Mesothelial cell of epicardium (in vitro differentiated cells): ENCODE measurements around the gene ACP6. TPM values are rescaled to one million over a fixed set of nuclear protein-coding genes. Genes with fewer than 3 reads are reported as not detected.
"Not testable (repeated sequence)": the region's sequence is repeated elsewhere in the genome, so short reads cannot be mapped to it uniquely, and the experiment has no call there.

Source experiments
- DNase-seq, 2 experiments: peaks; one replicate each; pipeline ENCODE4 v3.0.0; 2021; ENCODE audit warnings: low spot score in 2 of 2; ENCODE audit not compliant: unreplicated experiment in 2 of 2
- H3K27ac Mint-ChIP-seq: 2 replicates; pipeline ENCODE4 v1.8.0; 2021; ENCODE audit warnings: mixed read lengths
- H3K27me3 Mint-ChIP-seq: 2 replicates; pipeline ENCODE4 v1.8.0; 2021; ENCODE audit warnings: low read depth, mixed read lengths
- H3K36me3 Mint-ChIP-seq: 2 replicates; pipeline ENCODE4 v1.8.0; 2021; ENCODE audit warnings: mixed read lengths
- H3K4me1 Mint-ChIP-seq: 2 replicates; pipeline ENCODE4 v1.8.0; 2021; ENCODE audit warnings: mixed read lengths
- H3K4me3 Mint-ChIP-seq: 2 replicates; pipeline ENCODE4 v1.8.0; 2021; ENCODE audit warnings: mild to moderate bottlenecking, moderate library complexity, mixed read lengths
- H3K9me3 Mint-ChIP-seq: 2 replicates; pipeline ENCODE4 v1.8.0; 2021; ENCODE audit warnings: mixed read lengths
- CTCF ChIP-seq: fragments of 200-600 bp; sonication (generic); IDR thresholded peaks from one replicate; pipeline ENCODE4 v1.5.0; 2021; ENCODE audit warnings: antibody characterized with exemption; ENCODE audit not compliant: unreplicated experiment
- total RNA-seq: library from RNA; stranded (reverse); gene quantifications from 3 replicates; pipeline ENCODE4 v1.2.1, GENCODE V29; 2021

The ACP6 gene
- total RNA-seq, 1 donor from 2014 or later, result 23.1 TPM

GRCh38 chr1:147618077-147618569 lies 52.2 kb downstream of the ACP6 start:
- no peak overlapping the region for H3K27ac Mint-ChIP-seq
- H3K4me1 Mint-ChIP-seq, result no peaks in the 10 kb centered on the region
- peaks cover 53% of the 10 kb centered on the region for H3K36me3 Mint-ChIP-seq
- no peak for TF ChIP-seq CTCF
- no peak overlapping the region for H3K4me3 Mint-ChIP-seq
- DNase-seq, result no peak
- no peaks in the 10 kb centered on the region for H3K9me3 Mint-ChIP-seq
- H3K27me3 Mint-ChIP-seq, result no peaks in the 10 kb centered on the region

GRCh38 chr1:147614966-147615365 lies 55.4 kb downstream of the ACP6 start:
- not testable (repeated sequence) for H3K4me1 Mint-ChIP-seq, H3K4me3 Mint-ChIP-seq, H3K27me3 Mint-ChIP-seq, DNase-seq, H3K27ac Mint-ChIP-seq, H3K9me3 Mint-ChIP-seq
- H3K36me3 Mint-ChIP-seq, result peaks cover 47% of the 10 kb centered on the region

- H3K4me1 Mint-ChIP-seq, result no peaks in the 10 kb centered on the region
- H3K4me3 Mint-ChIP-seq, result no peak overlapping the region
- no peaks in the 10 kb centered on the region for H3K27me3 Mint-ChIP-seq
- TF ChIP-seq CTCF, result no peak
- no peak for DNase-seq
- no peak overlapping the region for H3K27ac Mint-ChIP-seq
- H3K9me3 Mint-ChIP-seq, result no peaks in the 10 kb centered on the region
- H3K36me3 Mint-ChIP-seq, result peaks cover 48% of the 10 kb centered on the region
Observed at GRCh38 chr1:147613506-147613905, 56.8 kb downstream of the ACP6 start.

DNA sequence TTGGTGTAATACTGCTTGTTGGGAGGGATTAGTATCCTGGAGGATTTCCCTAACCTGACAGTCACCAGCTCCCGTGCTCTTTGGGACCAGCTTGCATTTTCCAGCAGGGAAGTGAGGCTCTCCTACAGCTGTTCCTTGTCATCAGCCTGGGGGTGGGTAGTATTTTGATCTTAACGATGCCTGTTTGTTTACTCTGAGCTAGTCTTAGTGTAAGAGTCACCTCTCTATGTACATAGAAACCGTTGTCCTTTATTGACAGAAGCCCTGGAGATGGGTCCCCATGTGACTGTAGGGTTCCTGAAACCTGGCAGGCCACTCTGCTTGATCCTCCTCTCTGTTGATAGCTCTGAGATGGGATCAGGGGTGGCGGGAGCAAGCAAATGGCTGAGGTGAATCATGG lies 58.0 kb downstream of the ACP6 start:
- H3K27me3 Mint-ChIP-seq, result no peaks in the 10 kb centered on the region
- H3K27ac Mint-ChIP-seq, result no peak overlapping the region
- no peak for DNase-seq
- TF ChIP-seq CTCF, result no peak
- H3K9me3 Mint-ChIP-seq, result no peaks in the 10 kb centered on the region
- H3K4me3 Mint-ChIP-seq, result no peak overlapping the region
- peaks cover 50% of the 10 kb centered on the region for H3K36me3 Mint-ChIP-seq
- no peaks in the 10 kb centered on the region for H3K4me1 Mint-ChIP-seq

DNA sequence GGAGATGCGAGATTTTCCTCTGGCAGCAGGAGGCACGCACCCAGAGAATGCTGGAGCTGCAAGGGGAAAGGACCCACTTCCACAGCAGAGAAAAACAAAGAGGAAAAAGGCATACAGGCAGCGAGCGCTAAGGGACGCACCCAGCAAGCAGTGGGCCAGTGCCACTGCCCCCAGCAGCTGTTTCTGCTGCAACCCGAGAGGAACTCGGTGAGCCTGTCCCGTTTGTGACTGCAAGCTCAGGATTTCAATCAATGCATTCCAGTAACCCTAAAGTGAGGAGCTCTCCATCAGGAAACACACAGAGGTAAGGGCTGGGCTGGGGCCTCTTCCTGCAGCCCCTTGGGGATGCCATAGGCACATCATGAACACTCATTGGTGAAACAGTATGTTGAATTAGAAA lies 58.7 kb downstream of the ACP6 start:
- no peak for DNase-seq
- Mint-ChIP-seq H3K9me3 (no peaks in the 10 kb centered on the region), H3K27me3 (no peaks in the 10 kb centered on the region), H3K4me3 (no peak overlapping the region), H3K36me3 (peaks cover 49% of the 10 kb centered on the region), H3K27ac (no peak overlapping the region), H3K4me1 (no peaks in the 10 kb centered on the region)
- no peak for TF ChIP-seq CTCF

GRCh38 chr1:147611021-147611426 lies 59.3 kb downstream of the ACP6 start:
- Mint-ChIP-seq H3K27ac (no peak overlapping the region), H3K36me3 (peaks cover 50% of the 10 kb centered on the region), H3K9me3 (no peaks in the 10 kb centered on the region), H3K4me3 (no peak overlapping the region), H3K4me1 (no peaks in the 10 kb centered on the region), H3K27me3 (no peaks in the 10 kb centered on the region)
- DNase-seq, result no peak
- no peak for TF ChIP-seq CTCF
